Parathyroid adenoma (tissue), 2 donors: ENCODE measurements around the gene ITPKB.

Experiments
- H2AFZ ChIP-seq: fragments of 300-600 bp; sonication (generic); one replicate; pipeline ENCODE4 v1.7.0; 2017; ENCODE audit warnings: antibody characterized with exemption, mild to moderate bottlenecking
- H3K27ac ChIP-seq: fragments of 300-600 bp; sonication (generic); one replicate; pipeline ENCODE4 v1.7.0; 2017
- H3K27me3 ChIP-seq: fragments of 300-600 bp; sonication (generic); one replicate; pipeline ENCODE4 v1.7.0; 2017; ENCODE audit warnings: low read length; ENCODE audit not compliant: control insufficient read depth, insufficient read depth
- H3K36me3 ChIP-seq: fragments of 300-600 bp; sonication (generic); one replicate; pipeline ENCODE4 v1.7.0; 2017; ENCODE audit warnings: low read length; ENCODE audit not compliant: control insufficient read depth, insufficient read depth
- H3K4me1 ChIP-seq: fragments of 300-600 bp; sonication (generic); one replicate; pipeline ENCODE4 v1.7.0; 2017; ENCODE audit warnings: control low read depth
- H3K4me2 ChIP-seq: fragments of 300-600 bp; sonication (generic); one replicate; pipeline ENCODE4 v1.7.0; 2017; ENCODE audit warnings: low read length
- H3K4me3 ChIP-seq: fragments of 300-600 bp; sonication (generic); one replicate; pipeline ENCODE4 v1.7.0; 2017; ENCODE audit warnings: low read depth, low read length
- H3K79me2 ChIP-seq: fragments of 300-600 bp; sonication (generic); one replicate; pipeline ENCODE4 v1.7.0; 2017; ENCODE audit warnings: control low read depth
- H3K9ac ChIP-seq: fragments of 300-600 bp; sonication (generic); one replicate; pipeline ENCODE4 v1.7.0; 2017; ENCODE audit warnings: mild to moderate bottlenecking
- H3K9me3 ChIP-seq: fragments of 300-600 bp; sonication (generic); one replicate; pipeline ENCODE4 v1.7.0; 2017; ENCODE audit warnings: low read length; ENCODE audit not compliant: control insufficient read depth
- CTCF ChIP-seq: fragments of 300-600 bp; sonication (generic); IDR thresholded peaks from one replicate; pipeline ENCODE4 v1.7.0; 2017; ENCODE audit warnings: antibody characterized with exemption, mild to moderate bottlenecking
- donor health status: primary hyperparathyroidism.

The ITPKB gene

GRCh38 chr1:226629210-226629895 is 109.7 kb downstream of the ITPKB start:
- Histone ChIP-seq H2AFZ (no peak overlapping the region), H3K79me2 (no peaks in the 10 kb centered on the region), H3K9ac (no peak overlapping the region), H3K27ac (no peak overlapping the region), H3K9me3 (no peaks in the 10 kb centered on the region), H3K4me3 (no peak overlapping the region), H3K27me3 (no peaks in the 10 kb centered on the region), H3K4me2 (no peak overlapping the region), H3K4me1 (no peaks in the 10 kb centered on the region), H3K36me3 (no peaks in the 10 kb centered on the region)
- no peak for TF ChIP-seq CTCF

- no peak overlapping the region for H3K4me3 ChIP-seq
- no peak overlapping the region for H3K4me2 ChIP-seq
- H3K27ac ChIP-seq = no peak overlapping the region
- no peaks in the 10 kb centered on the region for H3K9me3 ChIP-seq
- no peak overlapping the region for H2AFZ ChIP-seq
- H3K79me2 ChIP-seq = no peaks in the 10 kb centered on the region
- no peak overlapping the region for H3K9ac ChIP-seq
- H3K27me3 ChIP-seq = no peaks in the 10 kb centered on the region
- no peak for TF ChIP-seq CTCF
- H3K4me1 ChIP-seq = no peaks in the 10 kb centered on the region
- no peaks in the 10 kb centered on the region for H3K36me3 ChIP-seq
Measured at GRCh38 chr1:226628612-226629155, 110.4 kb downstream of the ITPKB start.

GRCh38 chr1:226627924-226628611 is 111.0 kb downstream of the ITPKB start:
- H3K9ac ChIP-seq = no peak overlapping the region
- H3K36me3 ChIP-seq = no peaks in the 10 kb centered on the region
- H3K4me1 ChIP-seq = no peaks in the 10 kb centered on the region
- no peaks in the 10 kb centered on the region for H3K9me3 ChIP-seq
- no peaks in the 10 kb centered on the region for H3K79me2 ChIP-seq
- TF ChIP-seq CTCF = no peak
- no peak overlapping the region for H3K27ac ChIP-seq
- no peak overlapping the region for H3K4me2 ChIP-seq
- H3K4me3 ChIP-seq = no peak overlapping the region
- H3K27me3 ChIP-seq = no peaks in the 10 kb centered on the region
- H2AFZ ChIP-seq = no peak overlapping the region

DNA sequence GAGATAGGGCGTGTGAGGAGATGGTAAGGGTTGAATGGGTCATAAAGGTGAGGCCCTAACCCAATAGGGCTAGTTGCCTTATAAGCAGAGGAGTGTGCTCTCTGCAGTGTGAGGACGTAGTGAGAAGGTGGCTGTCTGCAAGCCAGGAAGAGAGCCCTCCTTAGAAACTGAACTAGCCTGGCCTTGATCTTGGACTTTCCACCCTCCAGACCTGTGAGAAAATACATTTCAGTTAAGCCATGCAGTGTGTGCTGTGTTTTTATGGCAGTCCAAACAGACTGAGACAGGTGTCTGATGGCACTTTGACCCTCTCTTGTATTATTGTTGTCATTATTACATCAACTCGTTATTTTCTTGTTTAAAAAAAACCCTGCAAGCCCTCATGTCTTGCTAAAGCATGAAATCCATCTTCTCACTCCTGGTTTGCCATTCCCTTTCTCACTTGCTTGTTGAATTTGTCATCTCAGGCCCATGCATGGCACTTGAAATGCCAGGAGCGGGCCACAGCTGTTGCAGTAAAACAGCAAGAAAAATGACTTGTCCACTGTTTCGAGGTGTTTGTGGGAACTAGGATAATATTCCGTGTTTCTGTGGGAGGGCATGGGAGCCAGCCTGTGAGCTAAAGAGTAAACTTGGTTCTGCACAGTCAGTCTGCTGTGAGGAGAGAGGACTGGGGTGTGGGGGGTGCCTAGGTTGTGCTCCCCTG is 111.9 kb downstream of the ITPKB start:
- no peaks in the 10 kb centered on the region for H3K36me3 ChIP-seq
- no peaks in the 10 kb centered on the region for H3K4me1 ChIP-seq
- no peak overlapping the region for H3K27ac ChIP-seq
- no peak overlapping the region for H3K4me3 ChIP-seq
- no peak overlapping the region for H3K4me2 ChIP-seq
- no peaks in the 10 kb centered on the region for H3K79me2 ChIP-seq
- TF ChIP-seq CTCF = no peak
- H3K27me3 ChIP-seq = no peaks in the 10 kb centered on the region
- H2AFZ ChIP-seq = no peak overlapping the region
- no peaks in the 10 kb centered on the region for H3K9me3 ChIP-seq
- H3K9ac ChIP-seq = no peak overlapping the region
